Activated CD4-positive, CD25-positive, alpha-beta regulatory T cell (primary cell): ENCODE data around the gene TBC1D22A.

Experiments used
- DNase-seq, 4 experiments: peaks; one replicate each; lab custom pipeline; 2025; lab: John Stamatoyannopoulos, UW

Gene TBC1D22A

GRCh38 chr22:46737105-46737975, 25.1 kb upstream of the TBC1D22A start:
- DNase-seq = no peak

DNA sequence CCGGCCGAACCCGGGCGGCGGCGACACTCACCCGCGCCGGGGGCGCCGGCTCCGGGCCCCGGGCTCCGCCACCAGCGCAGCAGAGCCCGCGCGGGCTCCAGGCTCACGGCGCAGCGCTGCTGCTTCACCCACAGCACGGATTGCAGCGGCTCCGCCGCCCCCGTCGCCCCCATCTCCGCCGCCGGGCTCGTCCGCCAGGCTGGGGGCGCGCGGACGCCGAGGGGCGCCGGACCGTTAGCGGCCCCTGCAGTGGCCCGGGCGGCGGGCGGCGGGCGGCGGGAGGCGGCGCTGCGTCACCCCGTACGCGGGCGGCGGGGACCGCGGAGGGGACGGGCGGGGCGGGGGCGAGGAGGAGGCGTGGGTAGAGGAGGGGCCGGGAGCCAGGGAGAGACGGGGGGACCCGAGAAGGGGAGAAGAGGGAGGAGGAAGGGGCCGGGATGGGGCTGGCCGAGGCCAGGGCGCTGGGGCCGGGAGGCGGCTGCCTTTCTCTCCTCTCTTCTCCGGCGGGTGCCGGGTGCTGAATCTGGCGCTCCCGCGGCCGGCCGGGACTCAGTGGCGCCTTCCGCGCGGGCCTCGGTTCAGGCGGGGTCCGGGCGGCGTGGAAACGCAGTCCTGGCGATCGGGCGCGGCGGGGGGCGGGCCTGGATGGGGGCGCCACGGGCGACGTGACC, 24.3 kb upstream of the TBC1D22A start, which contains the start of gene CERK:
Gene CERK, minus strand, starts transcription at position 277 of the 671 bp plus-strand sequence. Its CDS starts 104 bp downstream, at position 173.
- DNase-seq = peak; percentile 26 to 52 (median 34)

GRCh38 chr22:46738647-46739093, 23.8 kb upstream of the TBC1D22A start:
- no peak for DNase-seq

DNA sequence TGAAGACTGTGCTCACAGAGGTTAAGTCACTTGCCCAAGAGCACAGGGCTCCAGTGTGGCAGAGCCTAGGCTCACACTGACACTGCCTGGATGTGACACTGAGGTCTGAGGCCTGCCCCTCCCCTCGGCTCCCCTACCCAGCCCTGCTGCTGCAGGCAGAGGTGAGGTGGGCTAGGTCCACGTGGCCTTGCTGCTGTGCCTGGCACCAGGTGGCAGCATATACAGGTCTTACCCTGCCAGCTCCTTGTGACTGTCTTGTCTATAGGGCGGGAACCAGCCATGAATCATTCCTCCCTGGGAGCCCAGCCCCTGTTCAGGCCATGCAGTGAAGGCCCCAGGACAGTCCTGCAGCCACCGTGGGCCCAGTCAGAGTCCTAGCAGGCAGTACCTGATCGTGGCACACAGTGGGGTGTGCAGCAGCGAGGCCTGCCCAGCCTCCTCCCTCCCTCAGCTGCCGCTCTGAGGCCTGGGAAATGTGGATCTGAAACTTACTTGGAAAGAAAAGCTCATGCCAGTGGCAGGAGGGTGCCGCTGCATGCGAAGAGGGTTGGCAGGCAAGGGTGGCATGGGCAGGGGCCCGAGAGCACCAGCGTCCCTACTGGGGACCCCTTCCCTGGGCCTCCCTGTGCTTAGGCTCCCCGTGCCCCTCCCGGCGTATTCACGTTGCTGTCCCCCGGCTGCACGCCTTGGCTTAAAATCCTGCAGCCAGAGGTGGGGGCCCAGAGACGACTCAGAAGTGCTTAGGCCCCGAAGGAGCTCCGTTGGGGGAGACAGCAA, 23.2 kb upstream of the TBC1D22A start:
- peak in 1 of 4 experiments; percentile 62 for DNase-seq

DNA sequence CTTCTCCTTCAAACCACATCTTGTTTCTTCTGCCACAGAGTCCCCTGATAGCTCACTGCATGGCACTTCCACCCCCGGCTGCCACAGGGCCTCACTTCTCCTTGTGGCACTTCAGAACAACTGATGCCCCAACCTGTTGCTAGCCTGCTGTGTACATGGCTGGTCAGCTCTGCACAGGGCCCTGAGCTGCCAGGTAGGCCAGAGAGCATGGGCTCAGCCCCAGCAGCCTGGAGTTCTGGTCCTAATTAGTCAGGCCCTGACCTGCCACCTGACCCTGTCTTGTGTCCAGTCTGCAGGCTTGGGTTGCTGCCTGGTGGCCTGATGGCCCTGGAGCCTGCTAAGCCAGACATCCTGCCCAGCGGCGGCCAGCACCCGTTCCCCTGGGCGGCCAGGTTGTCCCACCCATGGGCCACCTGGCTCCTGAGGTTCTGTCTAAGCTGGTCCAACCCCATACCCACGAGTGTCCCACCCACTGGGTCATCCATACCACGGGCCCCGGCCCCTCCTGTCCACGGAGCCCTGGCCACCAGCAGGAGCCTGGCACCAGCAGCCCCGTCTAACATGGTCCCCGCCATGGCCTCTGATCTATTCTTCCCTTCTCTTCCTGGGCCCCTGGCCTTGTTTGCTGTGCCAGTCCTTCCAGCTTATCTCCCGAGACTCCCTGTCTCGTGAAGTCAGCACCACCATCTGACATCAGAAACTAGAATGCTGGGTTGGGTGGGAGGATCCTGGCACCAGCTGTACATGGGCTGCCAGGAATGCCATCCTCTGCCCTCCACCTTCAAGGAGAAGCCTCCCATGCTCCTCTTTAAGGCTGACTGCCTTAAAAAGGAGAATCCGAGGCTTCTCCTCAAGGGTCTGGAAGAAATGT, 21.3 kb upstream of the TBC1D22A start:
- DNase-seq = no peak

DNA sequence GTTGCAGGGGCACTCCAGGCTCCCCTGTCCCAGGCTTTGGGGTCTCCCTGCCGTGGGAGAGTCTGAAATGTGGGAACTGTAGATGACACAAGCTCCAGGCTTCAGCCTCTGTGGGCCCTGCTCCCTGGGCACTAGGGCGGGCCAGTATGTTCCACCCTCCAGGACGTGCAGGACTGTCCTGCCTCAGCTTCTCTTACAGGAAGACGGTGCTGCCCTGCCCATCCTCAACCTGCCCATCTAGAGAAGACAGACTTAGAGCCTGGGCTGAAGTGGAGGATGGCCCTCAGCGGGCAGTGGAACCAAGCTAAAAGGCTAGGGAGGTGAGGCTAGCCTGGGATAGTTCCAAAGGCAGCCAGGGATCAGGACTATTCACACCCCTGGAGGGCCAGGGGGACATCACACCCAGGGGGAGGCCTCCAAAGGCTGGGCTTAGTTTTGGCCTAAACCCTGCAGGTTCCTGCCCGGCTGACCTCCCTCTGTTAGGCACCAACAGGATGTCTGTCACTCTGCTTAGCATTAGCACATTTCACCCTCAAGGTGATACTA, 20.4 kb upstream of the TBC1D22A start:
- no peak for DNase-seq

GRCh38 chr22:46742576-46743221, 19.8 kb upstream of the TBC1D22A start:
- DNase-seq = no peak

- DNase-seq = no peak
Measured at GRCh38 chr22:46744581-46744980, 17.9 kb upstream of the TBC1D22A start.

GRCh38 chr22:46746192-46746591, 16.3 kb upstream of the TBC1D22A start:
- no peak for DNase-seq

DNA sequence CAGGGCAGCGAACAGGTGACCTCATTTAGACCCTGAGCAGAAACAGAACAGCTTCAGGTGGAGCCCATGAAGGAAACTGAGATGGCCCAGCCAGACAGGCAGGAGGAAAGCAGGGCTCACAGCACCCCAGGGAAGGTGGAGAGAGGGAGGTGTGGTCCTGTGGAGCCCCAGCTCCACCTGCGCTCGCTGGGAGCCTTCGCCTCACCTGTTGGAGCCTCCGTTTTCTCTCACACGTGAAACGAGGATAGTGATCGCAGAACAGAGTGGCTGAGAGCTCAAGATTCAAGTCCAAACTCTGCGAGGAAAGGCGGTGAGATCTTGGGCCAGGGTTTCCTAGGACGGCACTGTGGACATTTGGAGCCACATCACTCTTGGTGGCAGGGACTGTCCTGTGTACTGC, 15.8 kb upstream of the TBC1D22A start:
- DNase-seq = no peak

DNA sequence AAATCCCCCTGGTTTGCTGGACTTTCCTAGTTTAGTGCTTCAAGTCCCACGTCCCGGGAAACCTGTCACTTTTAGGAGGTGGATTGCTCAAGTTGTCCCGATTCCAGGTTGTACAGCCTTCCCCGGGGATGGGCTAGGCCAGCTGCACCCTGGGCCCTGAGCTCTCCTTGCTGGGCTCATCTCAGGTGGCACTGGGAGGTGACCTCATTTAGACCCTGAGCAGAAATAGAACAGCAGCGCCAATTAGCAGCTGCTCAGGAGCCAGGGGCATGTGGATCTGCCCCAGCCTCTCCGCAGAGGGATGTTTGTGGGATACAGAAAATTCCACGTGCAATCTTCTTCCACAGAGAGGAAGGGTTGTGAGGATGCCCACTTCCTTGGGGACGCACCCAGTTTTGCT, 14.8 kb upstream of the TBC1D22A start:
- no peak for DNase-seq

GRCh38 chr22:46748206-46748907, 14.1 kb upstream of the TBC1D22A start:
- DNase-seq = no peak

- DNase-seq = peak in 2 of 4 experiments; percentile 62 to 63
Measured at GRCh38 chr22:46748908-46749675, 13.4 kb upstream of the TBC1D22A start.

GRCh38 chr22:46749682-46750529, 12.5 kb upstream of the TBC1D22A start:
- no peak for DNase-seq

GRCh38 chr22:46750530-46750800, 12.0 kb upstream of the TBC1D22A start:
- no peak for DNase-seq

DNA sequence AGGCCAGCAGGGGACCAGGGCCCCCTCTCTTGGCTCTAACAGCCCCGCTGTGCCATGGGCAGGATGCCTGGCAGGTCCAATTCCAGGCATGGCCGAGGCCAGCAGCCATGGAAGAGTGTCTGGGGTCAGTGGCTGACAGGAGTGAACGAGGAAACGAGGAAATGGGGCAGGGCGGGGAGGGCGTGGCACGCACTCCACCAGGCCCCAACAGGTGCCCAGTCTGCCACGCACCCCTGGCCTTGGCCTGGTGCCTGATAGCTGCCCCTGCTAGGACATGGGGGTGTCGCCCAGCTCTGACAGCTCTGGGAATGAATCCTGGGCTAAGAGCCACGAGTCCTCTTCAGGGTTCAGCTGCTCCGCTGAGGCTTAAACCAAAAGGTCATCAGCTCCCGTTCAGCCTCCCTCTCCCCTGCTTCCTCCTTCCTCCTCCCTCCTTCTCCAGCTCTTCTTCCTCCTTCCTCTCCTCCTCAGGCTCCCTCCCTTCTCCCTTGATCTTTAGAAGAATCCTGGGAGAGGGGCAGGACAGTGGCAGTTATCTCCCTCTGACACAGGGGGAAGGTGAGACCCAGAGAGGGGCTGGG, 11.5 kb upstream of the TBC1D22A start:
- DNase-seq = no peak

- DNase-seq = no peak
Measured at GRCh38 chr22:46752286-46752987, 10.0 kb upstream of the TBC1D22A start.

- DNase-seq = no peak
Measured at GRCh38 chr22:46752988-46753310, 9.5 kb upstream of the TBC1D22A start.
